DMS153 treated with DMSO at 0.1 percent for 48 hours (cell line): Measurements from ENCODE around the gene RAB10.
"Not testable (repeated sequence)": the region's sequence is repeated elsewhere in the genome, so short reads cannot be mapped to it uniquely, and the experiment has no call there.

Source experiments
- DNase-seq: peaks from one replicate; lab custom pipeline; 2025; ENCODE audit not compliant: unreplicated experiment; lab: John Stamatoyannopoulos, UW

The RAB10 gene

GRCh38 chr2:26086779-26087178 lies 52.9 kb downstream of the RAB10 start:
- no peak for DNase-seq

- no peak for DNase-seq
Measured at GRCh38 chr2:26088038-26088643, 54.3 kb downstream of the RAB10 start.

- DNase-seq, result not testable (repeated sequence)
Measured at GRCh38 chr2:26088931-26089330, 55.0 kb downstream of the RAB10 start.

GRCh38 chr2:26089337-26089736 lies 55.5 kb downstream of the RAB10 start:
- no peak for DNase-seq

- DNase-seq, result no peak
Measured at GRCh38 chr2:26095758-26096157, 61.9 kb downstream of the RAB10 start.

GRCh38 chr2:26099933-26100332 lies 66.0 kb downstream of the RAB10 start:
- no peak for DNase-seq

GRCh38 chr2:26100384-26100783 lies 66.5 kb downstream of the RAB10 start:
- no peak for DNase-seq

GRCh38 chr2:26103752-26104151 lies 69.9 kb downstream of the RAB10 start:
- DNase-seq, result no peak

GRCh38 chr2:26108701-26109100 lies 74.8 kb downstream of the RAB10 start:
- DNase-seq, result not testable (repeated sequence)

- DNase-seq, result no peak
Measured at GRCh38 chr2:26112201-26112600, 78.3 kb downstream of the RAB10 start.

GRCh38 chr2:26114151-26114550 lies 80.3 kb downstream of the RAB10 start:
- no peak for DNase-seq

GRCh38 chr2:26118682-26119081 lies 84.8 kb downstream of the RAB10 start:
- no peak for DNase-seq

GRCh38 chr2:26119521-26119920 lies 85.6 kb downstream of the RAB10 start:
- no peak for DNase-seq

GRCh38 chr2:26122630-26123029 lies 88.7 kb downstream of the RAB10 start:
- no peak for DNase-seq

GRCh38 chr2:26123426-26123825 lies 89.5 kb downstream of the RAB10 start:
- no peak for DNase-seq

- DNase-seq, result no peak
Measured at GRCh38 chr2:26126074-26126473, 92.2 kb downstream of the RAB10 start.

GRCh38 chr2:26128176-26128575 lies 94.3 kb downstream of the RAB10 start:
- no peak for DNase-seq

GRCh38 chr2:26130763-26131162 lies 96.9 kb downstream of the RAB10 start:
- DNase-seq, result no peak

- DNase-seq, result no peak
Measured at GRCh38 chr2:26136451-26136850, 102.6 kb downstream of the RAB10 start.

- DNase-seq, result no peak
Measured at GRCh38 chr2:26139269-26140183, 105.6 kb downstream of the RAB10 start.

GRCh38 chr2:26141145-26141769 lies 107.4 kb downstream of the RAB10 start:
- DNase-seq, result no peak

- peak; percentile 14 for DNase-seq
Measured at GRCh38 chr2:26144031-26144430, 110.1 kb downstream of the RAB10 start.
